Stimulated activated CD8-positive, alpha-beta memory T cell treated with anti-CD3 and anti-CD28 coated beads, Interleukin-2, amount 100 ng/mL, for 48 hours (primary cell): ENCODE data around the gene TOMM7.
"Not testable (repeated sequence)": the region's sequence is repeated elsewhere in the genome, so short reads cannot be mapped to it uniquely, and the experiment has no call there.

Experiments used
- DNase-seq, 2 donors: peaks; one replicate each; pipeline ENCODE4 v3.0.0-alpha.2; 2020; ENCODE audit warnings: low read depth in 2 of 2

Gene TOMM7

GRCh38 chr7:22821702-22822485 lies 755 bp downstream of the TOMM7 start:
- DNase-seq: no peak

GRCh38 chr7:22819476-22819875 lies 3.2 kb downstream of the TOMM7 start:
- DNase-seq: no peak

GRCh38 chr7:22814261-22815208 lies 8.1 kb downstream of the TOMM7 start:
- no peak for DNase-seq

GRCh38 chr7:22812353-22812752 lies 10.3 kb downstream of the TOMM7 start:
- DNase-seq: no peak

- no peak for DNase-seq
Observed at GRCh38 chr7:22811746-22812280, 10.8 kb downstream of the TOMM7 start.

- DNase-seq: no peak
Observed at GRCh38 chr7:22810843-22811242, 11.8 kb downstream of the TOMM7 start.

GRCh38 chr7:22809902-22810642 lies 12.6 kb downstream of the TOMM7 start:
- DNase-seq: no peak

- DNase-seq: no peak
Observed at GRCh38 chr7:22808140-22808539, 14.5 kb downstream of the TOMM7 start.

GRCh38 chr7:22806752-22807151 lies 15.9 kb downstream of the TOMM7 start:
- DNase-seq: no peak

GRCh38 chr7:22805227-22805626 lies 17.4 kb downstream of the TOMM7 start:
- no peak for DNase-seq

- not testable (repeated sequence) for DNase-seq
Observed at GRCh38 chr7:22802831-22803230, 19.8 kb downstream of the TOMM7 start.

GRCh38 chr7:22802426-22802825 lies 20.2 kb downstream of the TOMM7 start:
- no peak for DNase-seq

- no peak for DNase-seq
Observed at GRCh38 chr7:22801912-22802311, 20.7 kb downstream of the TOMM7 start.

- DNase-seq: no peak
Observed at GRCh38 chr7:22799633-22800032, 23.0 kb downstream of the TOMM7 start.

GRCh38 chr7:22793593-22794462 lies 28.8 kb downstream of the TOMM7 start:
- DNase-seq: no peak

- DNase-seq: no peak
Observed at GRCh38 chr7:22791204-22792158, 31.2 kb downstream of the TOMM7 start.

GRCh38 chr7:22790640-22791039 lies 32.0 kb downstream of the TOMM7 start:
- not testable (repeated sequence) for DNase-seq

GRCh38 chr7:22787951-22788350 lies 34.7 kb downstream of the TOMM7 start:
- DNase-seq: no peak

- DNase-seq: no peak
Observed at GRCh38 chr7:22786290-22786932, 36.2 kb downstream of the TOMM7 start.
